Hematopoietic multipotent progenitor cell treated with erythropoietin and hydrocortisone succinate and interleukin-3 and kit ligand, for 15 days (in vitro differentiated cells): ENCODE measurements around the gene LRP11.

Experiments
- DNase-seq: peaks from one replicate; pipeline ENCODE4 v3.0.0-alpha.2; 2015; ENCODE audit warnings: low spot score

LRP11 gene

DNA sequence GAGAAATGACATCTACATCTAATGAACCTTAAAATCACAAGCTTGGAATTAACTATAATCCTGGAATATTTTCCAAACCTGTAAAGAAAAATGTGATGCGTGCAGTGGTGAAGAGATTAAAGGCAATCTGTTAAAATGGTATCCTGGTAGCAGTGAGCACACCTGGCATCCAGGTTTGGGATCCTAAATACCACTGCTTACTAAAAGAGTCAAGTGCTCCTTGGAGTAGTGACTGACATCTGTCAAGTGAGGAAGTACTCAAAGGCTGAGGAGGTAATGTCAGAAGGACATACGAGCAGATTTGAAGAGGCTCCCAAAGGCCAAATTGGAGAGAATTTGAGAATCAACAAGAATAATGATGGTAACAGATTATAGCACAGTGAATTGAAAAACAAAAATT is 81.8 kb downstream of the LRP11 start:
- DNase-seq = no peak

DNA sequence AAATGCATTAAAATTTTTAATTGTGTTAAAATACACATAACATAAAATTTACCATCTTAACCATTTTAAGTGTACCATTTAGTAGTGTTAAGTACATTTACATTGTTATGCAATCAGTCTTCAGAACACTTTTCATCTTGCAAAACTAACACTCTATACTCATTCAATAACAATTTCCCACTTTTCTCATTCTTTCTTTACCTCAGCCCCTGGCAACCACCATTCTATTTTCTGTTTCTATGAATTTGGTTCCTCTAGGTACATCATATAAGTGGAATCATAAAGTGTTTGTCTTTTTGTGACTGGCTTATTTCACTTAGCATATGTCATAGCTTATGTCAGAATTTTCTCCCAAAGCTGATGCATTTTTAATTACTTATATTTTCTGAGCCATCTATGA is 82.4 kb downstream of the LRP11 start:
- no peak for DNase-seq

DNA sequence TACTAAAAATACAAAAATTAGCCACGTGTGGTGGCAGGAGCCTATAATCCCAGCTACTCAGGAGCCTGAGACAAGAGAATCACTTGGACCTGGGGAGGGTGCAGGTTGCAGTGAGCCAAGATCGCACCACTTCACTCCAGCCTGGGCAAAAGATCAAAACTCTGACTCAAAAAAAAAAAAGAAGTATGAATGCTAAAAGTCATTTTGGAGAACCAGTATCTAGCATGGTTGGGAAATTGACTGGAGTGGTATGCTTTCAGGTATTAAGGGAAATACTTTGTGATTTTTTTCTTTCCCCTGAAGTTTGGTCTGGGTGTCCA is 84.6 kb downstream of the LRP11 start:
- no peak for DNase-seq

DNA sequence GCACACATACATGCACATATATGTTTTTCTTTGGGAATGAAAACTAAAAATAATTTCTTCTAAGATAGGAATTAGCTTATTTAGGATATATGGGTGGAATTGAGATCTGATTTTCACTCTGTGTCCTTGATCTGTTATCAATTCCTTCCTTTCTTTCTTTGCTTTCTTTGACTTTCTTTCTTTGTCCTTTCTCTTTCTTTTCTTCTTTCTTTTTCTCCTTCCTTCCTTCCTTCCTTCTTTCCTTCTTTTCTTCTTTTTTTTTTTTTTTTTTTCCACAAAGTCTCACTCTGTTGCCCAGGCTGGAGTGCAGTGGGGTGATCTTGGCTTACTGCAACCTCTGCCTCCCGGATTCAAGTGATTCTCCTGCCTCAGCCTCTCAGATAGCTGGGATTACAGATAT is 86.5 kb downstream of the LRP11 start:
- no peak for DNase-seq

DNA sequence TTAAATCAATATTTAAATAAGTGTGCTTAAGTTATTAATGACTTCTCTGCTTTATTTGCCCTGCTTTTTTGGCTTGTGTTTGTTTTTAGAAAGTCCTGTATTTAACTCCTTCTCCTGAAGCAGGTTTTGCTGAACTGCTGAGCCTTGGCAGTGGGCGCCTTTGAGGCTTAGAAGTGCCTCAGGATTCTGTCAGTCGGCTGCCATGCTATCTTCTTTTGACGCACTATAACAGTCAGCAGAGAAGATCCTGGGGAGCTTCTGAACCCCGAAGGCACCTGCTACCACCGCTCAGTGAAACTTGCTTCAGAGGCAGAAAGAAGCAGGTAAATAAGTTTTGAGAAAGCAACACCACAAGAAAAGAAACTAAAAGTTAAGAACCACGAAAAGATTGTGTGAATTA is 92.2 kb downstream of the LRP11 start:
- DNase-seq = no peak

DNA sequence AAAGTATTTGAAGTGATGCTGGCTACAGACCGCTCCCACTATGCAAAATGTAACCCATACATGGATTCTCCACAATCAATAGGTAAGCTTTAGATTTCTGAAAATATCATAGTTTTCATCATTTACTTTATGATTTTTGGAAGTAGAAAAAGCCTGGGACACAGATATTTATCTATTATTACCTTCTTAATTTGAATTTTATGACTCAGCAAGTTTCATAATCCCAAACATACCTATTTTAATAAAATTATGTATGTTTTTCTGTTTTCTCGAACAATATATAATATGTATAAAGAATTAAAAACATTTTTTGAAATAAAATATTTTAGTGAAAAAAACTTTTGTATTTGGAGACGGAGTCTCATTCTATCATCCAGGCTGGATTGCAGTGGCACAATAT is 93.0 kb downstream of the LRP11 start:
- DNase-seq = no peak

DNA sequence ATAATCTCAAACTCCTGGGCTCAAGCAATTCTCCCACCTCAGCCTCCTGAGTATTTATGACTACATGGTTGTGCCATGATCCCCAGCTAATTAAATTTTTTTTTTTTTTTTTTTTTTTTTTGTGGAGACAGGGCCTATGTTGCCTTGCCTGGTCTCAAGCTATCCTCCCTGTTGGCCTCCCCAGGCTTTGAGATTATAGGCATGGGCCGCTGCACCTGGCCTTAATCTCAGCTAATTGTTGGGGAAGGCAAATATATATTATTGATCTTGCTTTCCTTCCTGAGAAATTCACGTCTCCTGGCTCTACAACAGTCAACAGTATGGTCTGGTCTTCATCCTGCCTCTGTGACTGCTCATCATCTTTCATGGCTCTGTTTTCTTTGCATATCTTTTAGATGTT is 94.5 kb downstream of the LRP11 start:
- no peak for DNase-seq
